NCI-H526 (cell line): Measurements from ENCODE around the gene AURKA.

ENCODE experiments used
- DNase-seq, 2 experiments: peaks; one replicate each; lab custom pipeline; 2025; lab: John Stamatoyannopoulos, UW

The AURKA gene

DNA sequence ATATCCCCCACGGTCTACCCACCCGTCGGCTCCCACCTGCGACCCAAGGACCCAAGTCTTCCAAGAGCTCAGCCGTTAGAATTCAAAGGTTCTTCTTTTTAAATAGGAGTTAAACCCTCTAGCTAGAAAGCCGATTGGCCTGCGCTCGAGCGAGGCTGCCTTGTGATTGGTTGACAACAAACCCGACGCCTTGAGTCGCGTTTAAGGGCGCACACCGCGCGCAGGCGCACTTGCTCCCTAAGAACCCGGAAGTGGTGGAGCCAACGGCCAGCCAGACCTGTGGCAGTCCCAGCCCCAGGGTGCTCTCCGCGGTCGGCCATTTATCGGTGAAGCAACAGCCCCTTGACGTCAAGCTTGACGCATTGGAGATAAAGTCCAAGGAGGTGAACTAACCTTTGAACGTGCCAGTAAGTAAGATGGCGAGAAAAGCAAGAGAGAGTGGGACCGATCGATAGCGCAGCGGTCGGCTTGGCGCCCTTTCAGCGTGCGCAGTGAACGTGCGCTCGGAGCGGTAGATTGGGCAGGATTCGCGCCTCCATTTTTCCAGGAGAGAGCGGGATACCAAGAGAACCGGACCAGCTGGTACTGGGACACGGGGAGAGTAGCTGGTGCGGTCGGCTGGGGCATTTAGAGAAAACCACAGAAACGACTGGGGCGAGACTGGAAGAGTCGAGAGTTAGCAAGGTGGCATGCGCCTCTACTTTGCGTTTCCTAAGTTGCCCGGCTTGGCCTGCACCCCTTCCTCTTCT is at the start of gene AURKA, which contains the start of gene CSTF1:
Gene AURKA (minus strand): TSS at position 84 of the 749 bp plus-strand sequence. CDS start 4,018 bp downstream, outside the sequence.
Gene CSTF1 (plus strand): TSS at position 514 of the 749 bp plus-strand sequence. CDS start 2,908 bp downstream, outside the sequence.
- peak; percentile 99 for DNase-seq

- DNase-seq = no peak
These were observed 48.5 kb upstream of the AURKA start for GRCh38 chr20:56440346-56441007.

DNA sequence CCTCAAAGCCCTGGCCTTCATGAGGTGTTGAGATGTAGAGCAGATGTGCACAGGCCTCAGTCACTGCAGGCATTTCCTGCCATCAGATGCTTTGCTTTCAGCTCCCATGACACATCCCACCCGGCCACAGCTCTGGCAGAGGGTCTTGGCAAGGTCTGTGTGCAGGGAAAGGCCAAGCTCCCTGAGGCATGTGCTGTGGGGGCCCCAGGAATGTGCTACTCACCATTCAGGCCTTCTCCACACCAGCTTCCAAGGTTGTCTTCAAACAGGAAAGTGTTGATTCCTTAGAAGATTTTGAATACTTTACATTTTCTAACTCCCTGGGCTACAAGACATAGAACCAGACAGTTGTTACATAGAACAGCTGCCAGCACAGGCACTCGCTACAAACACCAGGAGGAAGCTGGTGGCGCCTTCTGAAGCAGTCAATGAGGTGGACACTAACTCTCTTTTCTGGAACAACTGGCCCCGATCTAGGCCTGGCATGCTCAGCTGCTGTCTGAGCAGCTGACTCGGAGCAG is 47.8 kb upstream of the AURKA start:
- no peak for DNase-seq

DNA sequence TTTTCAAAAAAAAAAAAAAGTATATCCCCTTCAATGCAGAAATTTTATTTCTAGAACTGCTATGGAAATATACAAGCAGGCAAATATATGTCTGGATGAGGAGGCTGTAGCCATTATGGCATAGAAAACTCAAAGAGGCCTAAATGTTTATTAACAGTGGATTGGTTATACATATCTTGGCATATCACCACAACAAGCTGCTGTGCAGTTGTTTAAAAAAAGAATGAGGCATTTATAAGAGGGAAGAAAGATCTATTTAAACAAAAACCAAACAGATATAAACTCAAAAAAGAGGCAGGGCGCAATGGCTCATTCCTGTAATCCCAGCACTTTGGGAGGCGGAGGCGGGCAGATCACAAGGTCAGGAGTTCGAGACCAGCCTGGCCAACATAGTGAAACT is 46.3 kb upstream of the AURKA start:
- DNase-seq = no peak

DNA sequence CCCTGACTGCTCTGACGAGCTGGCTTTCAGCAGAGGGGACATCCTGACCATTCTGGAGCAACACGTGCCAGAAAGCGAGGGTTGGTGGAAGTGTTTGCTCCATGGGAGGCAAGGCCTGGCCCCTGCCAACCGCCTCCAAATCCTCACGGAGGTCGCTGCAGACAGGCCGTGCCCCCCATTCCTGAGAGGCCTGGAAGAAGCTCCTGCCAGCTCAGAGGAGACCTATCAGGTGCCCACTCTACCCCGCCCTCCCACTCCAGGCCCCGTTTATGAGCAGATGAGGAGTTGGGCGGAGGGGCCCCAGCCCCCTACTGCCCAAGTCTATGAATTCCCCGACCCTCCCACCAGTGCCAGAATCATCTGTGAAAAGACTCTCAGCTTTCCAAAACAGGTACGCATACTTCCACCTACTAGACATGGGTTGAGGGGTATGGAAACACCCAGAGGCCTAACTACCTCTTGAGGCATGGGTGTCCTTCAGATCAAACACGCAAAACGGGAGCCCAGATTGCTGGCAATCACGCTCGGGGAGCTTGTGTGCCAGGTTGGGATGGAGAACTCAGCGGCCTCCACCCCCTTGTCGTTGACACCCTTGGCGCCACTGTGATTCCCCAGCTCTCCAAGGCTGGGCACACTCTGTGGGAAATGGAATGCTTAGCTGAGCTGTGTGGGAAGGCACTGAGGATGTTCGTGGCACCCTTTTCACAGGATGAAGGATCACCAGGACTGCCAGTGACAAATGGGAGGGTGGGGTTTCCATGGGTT is 45.4 kb upstream of the AURKA start:
- no peak for DNase-seq

DNA sequence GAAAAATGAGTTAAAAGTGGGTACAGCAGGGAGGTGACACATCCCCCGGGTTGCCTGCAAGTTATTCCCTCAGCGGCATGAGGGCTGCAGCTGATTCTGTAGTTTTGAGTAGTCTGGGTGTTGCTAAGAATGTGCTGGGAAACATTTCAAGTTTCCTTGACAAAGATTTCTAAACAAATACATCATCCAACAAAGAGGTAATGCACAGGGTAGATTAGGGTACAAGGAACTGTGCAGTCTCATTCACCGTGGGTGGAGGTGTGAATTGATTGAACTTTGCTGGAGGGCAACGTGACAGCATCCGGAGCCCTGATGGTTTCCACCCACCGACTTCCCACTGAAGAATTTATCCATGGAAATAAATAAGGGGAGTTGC is 41.9 kb upstream of the AURKA start:
- DNase-seq = no peak

- no peak for DNase-seq
These were observed 41.3 kb upstream of the AURKA start for GRCh38 chr20:56433221-56433879.

DNA sequence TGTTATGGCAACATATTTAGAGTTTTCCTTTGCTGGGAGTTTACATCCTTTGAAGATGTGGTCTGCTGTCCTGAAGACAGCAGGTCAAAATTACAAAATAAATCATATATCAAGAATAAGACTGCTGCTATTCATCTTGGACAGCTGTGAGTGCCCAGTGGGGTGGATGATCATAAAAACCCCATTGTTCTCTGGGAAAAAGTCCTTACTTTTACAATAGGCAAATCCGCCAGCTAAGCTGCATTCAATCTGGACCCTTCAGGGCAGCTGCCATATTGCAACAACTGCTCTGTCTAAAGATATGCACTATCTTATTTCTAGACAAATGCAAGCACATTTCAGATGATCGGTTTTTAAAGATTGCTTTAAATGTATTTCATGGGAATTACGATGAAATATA is 39.5 kb upstream of the AURKA start:
- DNase-seq = peak in 1 of 2 experiments; percentile 12

- no peak for DNase-seq
These were observed 38.9 kb upstream of the AURKA start for GRCh38 chr20:56430957-56431356.

- DNase-seq = no peak
These were observed 38.4 kb upstream of the AURKA start for GRCh38 chr20:56430461-56430860.

- DNase-seq = no peak
These were observed 37.9 kb upstream of the AURKA start for GRCh38 chr20:56429941-56430340.

DNA sequence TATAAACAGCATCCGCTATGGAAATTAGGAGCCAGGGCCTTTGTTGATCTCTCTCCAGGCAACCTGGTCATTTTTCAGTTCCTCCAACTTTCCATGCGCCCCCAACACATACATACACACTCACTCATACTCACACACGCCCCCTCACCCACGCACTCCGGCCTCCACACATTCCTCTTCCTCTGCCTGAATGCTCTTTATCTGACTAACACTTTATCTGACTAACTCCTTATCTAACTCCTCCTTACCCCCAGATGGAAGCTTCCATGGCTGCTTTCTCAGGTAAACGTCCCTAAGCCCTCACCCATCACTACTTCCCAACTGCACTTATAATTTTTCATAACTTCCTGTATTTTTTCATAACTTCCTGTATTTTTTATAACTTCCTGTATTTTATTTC is 37.5 kb upstream of the AURKA start:
- no peak for DNase-seq

DNA sequence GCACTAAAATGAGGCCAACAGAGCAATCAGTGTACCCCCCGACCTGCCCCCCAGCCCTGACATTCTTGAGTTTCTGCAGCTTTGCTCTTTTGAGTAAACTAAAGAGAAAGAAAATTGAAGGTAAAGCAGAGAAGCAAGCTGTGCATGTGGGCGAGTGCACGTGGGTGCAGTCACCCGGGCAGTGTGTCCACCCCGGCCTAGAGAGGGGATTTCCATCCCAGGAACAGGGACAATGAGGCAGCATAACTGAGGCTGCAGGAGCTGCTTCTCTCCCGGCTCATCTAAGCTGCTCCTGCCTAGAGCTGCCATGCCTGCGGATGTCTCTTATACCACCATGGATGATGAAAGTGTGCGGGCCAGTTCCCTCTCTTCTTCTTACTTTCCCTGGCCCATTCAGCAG is 36.9 kb upstream of the AURKA start:
- DNase-seq = no peak

DNA sequence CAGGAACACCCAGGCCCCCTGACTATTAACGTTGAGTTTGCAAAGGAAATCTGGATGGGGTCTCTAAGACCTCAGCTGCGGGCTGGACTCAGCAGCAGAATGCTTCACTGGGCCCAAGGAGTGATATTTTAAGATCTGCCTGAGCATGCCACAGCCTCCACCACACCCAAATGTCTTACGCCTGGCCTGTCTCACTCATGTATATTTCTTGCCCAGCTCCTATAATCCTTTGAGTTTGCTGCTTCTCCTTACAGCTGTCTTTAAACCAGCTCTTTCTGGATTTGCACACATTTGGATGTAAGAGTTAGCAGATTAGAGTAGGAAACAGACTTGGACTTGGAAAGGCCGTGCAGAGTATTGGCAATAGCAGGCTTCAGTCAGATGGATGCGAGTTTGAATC is 36.4 kb upstream of the AURKA start:
- no peak for DNase-seq

DNA sequence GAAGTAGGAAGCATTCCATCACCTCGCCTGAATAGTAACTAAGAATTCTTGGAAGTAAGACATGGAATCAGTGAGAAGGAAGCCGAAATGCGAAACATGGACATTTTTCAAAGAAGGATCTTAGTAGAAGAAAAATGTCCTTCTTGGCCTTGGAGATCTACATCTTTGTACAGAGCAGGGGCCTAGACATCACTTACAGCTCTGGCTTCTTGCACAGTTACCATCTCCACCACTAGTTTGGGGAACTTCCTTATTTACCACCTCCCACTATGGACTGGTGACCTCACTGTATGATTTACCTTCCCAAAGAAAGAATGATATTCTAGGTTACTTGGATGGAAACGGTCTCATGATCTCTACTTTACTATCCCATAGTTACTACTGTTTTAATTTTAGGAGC is 35.8 kb upstream of the AURKA start:
- DNase-seq = no peak

- no peak for DNase-seq
These were observed 34.9 kb upstream of the AURKA start for GRCh38 chr20:56426926-56427325.

- DNase-seq = no peak
These were observed 34.0 kb upstream of the AURKA start for GRCh38 chr20:56426026-56426425.

DNA sequence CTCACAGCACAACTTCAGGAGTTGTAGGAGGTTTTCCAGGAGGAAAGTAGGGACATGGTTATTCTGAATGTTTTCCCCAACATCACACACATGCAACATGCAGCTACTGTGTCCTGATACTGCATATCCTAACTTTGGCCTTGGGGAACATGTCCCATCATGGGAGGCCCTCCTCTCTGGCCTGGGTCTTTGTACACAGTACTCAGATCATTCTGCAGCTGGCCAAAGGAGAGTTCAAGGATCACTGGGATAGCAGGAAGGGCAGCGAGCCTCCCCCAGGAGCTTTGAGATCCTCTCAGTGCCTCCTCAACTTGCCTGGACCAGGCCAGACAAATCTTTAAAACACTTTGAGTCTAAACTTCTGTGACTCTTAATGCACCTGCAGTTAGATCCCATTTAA is 32.9 kb upstream of the AURKA start:
- DNase-seq = no peak

GRCh38 chr20:56423886-56424285 is 31.9 kb upstream of the AURKA start:
- DNase-seq = no peak

GRCh38 chr20:56423211-56423610 is 31.2 kb upstream of the AURKA start:
- no peak for DNase-seq

DNA sequence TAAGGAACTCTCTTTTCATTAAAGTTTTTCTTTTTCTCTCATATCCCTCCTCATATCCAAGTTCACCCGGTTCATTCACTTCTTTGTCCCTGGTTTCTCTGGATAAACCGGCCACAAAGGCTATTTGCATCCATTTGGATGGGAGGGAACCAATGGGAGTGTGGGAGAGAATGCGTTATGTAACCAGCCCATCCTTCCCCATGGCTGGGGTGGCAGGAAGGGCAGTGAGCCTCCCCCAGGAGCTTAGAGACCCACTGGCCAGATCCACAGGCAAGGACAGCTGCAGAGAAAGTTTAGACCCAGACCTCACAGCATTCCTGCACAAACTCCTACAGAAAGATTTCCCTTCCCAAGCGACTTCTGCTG is 30.8 kb upstream of the AURKA start:
- peak in 1 of 2 experiments; percentile 4 for DNase-seq
